HepG2 (cell line): ENCODE measurements around the gene ST6GALNAC2. TPM values are rescaled to one million over a fixed set of nuclear protein-coding genes. Genes with fewer than 3 reads are reported as not detected.

Experiments
- CAMTA2 ChIP-seq: sonication (generic); formaldehyde crosslinking; IDR thresholded peaks from 2 replicates; pipeline ENCODE4 v1.4.0; 2020; ENCODE audit warnings: mild to moderate bottlenecking, missing genetic modification reagents, borderline replicate concordance
- CREBL2 ChIP-seq: sonication (generic); formaldehyde crosslinking; IDR thresholded peaks from 2 replicates; pipeline ENCODE4 v1.8.1; 2023; ENCODE audit warnings: missing genetic modification reagents, mild to moderate bottlenecking, borderline replicate concordance
- ELK4 ChIP-seq: sonication (generic); formaldehyde crosslinking; IDR thresholded peaks from 2 replicates; pipeline ENCODE4 v1.9.0; 2021; ENCODE audit warnings: missing genetic modification reagents, borderline replicate concordance
- ETV6 ChIP-seq: sonication (generic); formaldehyde crosslinking; conservative IDR thresholded peaks from 2 replicates; pipeline ENCODE4 v1.4.0; 2020; ENCODE audit warnings: missing genetic modification reagents
- HDAC6 ChIP-seq: fragments of 200-600 bp; sonication (generic); IDR thresholded peaks from 2 replicates; pipeline ENCODE4 v1.7.0; 2017; ENCODE audit warnings: mild to moderate bottlenecking, antibody characterized with exemption, low read length, low read depth
- NPAS2 ChIP-seq: sonication (generic); formaldehyde crosslinking; IDR thresholded peaks from 2 replicates; pipeline ENCODE4 v1.8.0; 2022; ENCODE audit warnings: mild to moderate bottlenecking, missing genetic modification reagents, borderline replicate concordance
- PAWR ChIP-seq: sonication (generic); formaldehyde crosslinking; IDR thresholded peaks from 2 replicates; pipeline ENCODE4 v1.4.0; 2020; ENCODE audit warnings: missing genetic modification reagents, mild to moderate bottlenecking, borderline replicate concordance
- RERE ChIP-seq: IDR thresholded peaks from 2 replicates; pipeline ENCODE4 v1.6.1; 2016; ENCODE audit warnings: low read depth, missing genetic modification reagents, missing compliant biosample characterization
- REXO4 ChIP-seq: sonication (generic); formaldehyde crosslinking; IDR thresholded peaks from 2 replicates; pipeline ENCODE4 v1.8.0; 2022; ENCODE audit warnings: missing genetic modification reagents, mild to moderate bottlenecking, borderline replicate concordance
- RFX1 ChIP-seq: fragments of 450-650 bp; IDR thresholded peaks from 2 replicates; pipeline ENCODE4 v1.6.1; 2017
- SATB2 ChIP-seq: sonication (generic); formaldehyde crosslinking; IDR thresholded peaks from 2 replicates; pipeline ENCODE4 v1.5.0; 2020; ENCODE audit warnings: missing genetic modification reagents
- SNAPC5 ChIP-seq: sonication (generic); formaldehyde crosslinking; IDR thresholded peaks from 2 replicates; pipeline ENCODE4 v1.8.1; 2023; ENCODE audit warnings: mild to moderate bottlenecking, missing genetic modification reagents, borderline replicate concordance
- TARDBP ChIP-seq: sonication (generic); formaldehyde crosslinking; IDR thresholded peaks from 2 replicates; pipeline ENCODE4 v1.8.0; 2022; ENCODE audit warnings: mild to moderate bottlenecking, missing genetic modification reagents
- ZBTB1 ChIP-seq: sonication (generic); formaldehyde crosslinking; IDR thresholded peaks from 2 replicates; pipeline ENCODE4 v1.4.0; 2020; ENCODE audit warnings: missing genetic modification reagents, borderline replicate concordance
- ZNF121 ChIP-seq: sonication (generic); formaldehyde crosslinking; IDR thresholded peaks from 2 replicates; pipeline ENCODE4 v1.5.0; 2020; ENCODE audit warnings: mild to moderate bottlenecking, missing genetic modification reagents
- ZNF275 ChIP-seq: sonication (generic); formaldehyde crosslinking; IDR thresholded peaks from 2 replicates; pipeline ENCODE4 v1.8.0; 2022; ENCODE audit warnings: missing genetic modification reagents, mild to moderate bottlenecking, inconsistent platforms, borderline replicate concordance
- ZNF512 ChIP-seq: sonication (generic); formaldehyde crosslinking; IDR thresholded peaks from 2 replicates; pipeline ENCODE4 v1.4.0; 2020; ENCODE audit warnings: mild to moderate bottlenecking, missing genetic modification reagents
- ZNF747 ChIP-seq: sonication (generic); formaldehyde crosslinking; IDR thresholded peaks from 2 replicates; pipeline ENCODE4 v1.8.1; 2023; ENCODE audit warnings: missing genetic modification reagents, mild to moderate bottlenecking, borderline replicate concordance
- polyA plus RNA-seq, 8 experiments: library from polyadenylated mRNA; depleted of rRNA in 3 of 8; stranded (reverse) in 7 of 8; unstranded in 1 of 8; fragments of >200 nt; fragmentation: Illumina TruSeq in 4 of 8; extraction: Trizol in 4 of 8; gene quantifications; 2 replicates each; pipeline versions ENCODE4 v1.2.1 to v1.2.3, GENCODE V29; 2011 to 2016; ENCODE audit warnings: low read depth in 4 of 8, missing spikeins in 1 of 8, mixed read lengths in 1 of 8; ENCODE audit not compliant: insufficient read depth in 1 of 8
- total RNA-seq, 5 experiments: library from RNA; depleted of rRNA; stranded (reverse); fragments of >200 nt; fragmentation: Illumina TruSeq; extraction: Trizol; gene quantifications; 2 replicates each; pipeline ENCODE4 v1.2.3, GENCODE V29; 2016; ENCODE audit warnings: low read depth in 1 of 5

ST6GALNAC2 gene
- total and polyA plus RNA-seq, 2 of the 13 experiments (the other 11 are each of a cell fraction or from before 2014, with no cell fraction given) = 0.12 to 0.49 TPM

GRCh38 chr17:76524598-76525512, 60.8 kb downstream of the ST6GALNAC2 start (continued):
- TF ChIP-seq RERE (CRISPR knock-in tag) = peak; percentile 51; the same call in 1 of the 2 replicates
- no peak for TF ChIP-seq HDAC6
- no peak for TF ChIP-seq NPAS2 (CRISPR knock-in tag)
- TF ChIP-seq ZNF512 = 0 out of 2 replicates have a peak, but pooled peaks have one; percentile 39
- TF ChIP-seq CREBL2 (CRISPR knock-in tag) = no peak
- no peak for TF ChIP-seq SATB2
- TF ChIP-seq CAMTA2 (CRISPR knock-in tag) = no peak
- no peak for TF ChIP-seq RFX1
- TF ChIP-seq ZBTB1 (CRISPR knock-in tag) = no peak
- TF ChIP-seq SNAPC5 = no peak
- TF ChIP-seq ZNF747 (CRISPR knock-in tag) = 0 out of 2 replicates have a peak, but pooled peaks have one; percentile 28
- TF ChIP-seq ZNF121 (CRISPR knock-in tag) = 0 out of 2 replicates have a peak, but pooled peaks have one; percentile 16
- no peak for TF ChIP-seq ETV6 (CRISPR knock-in tag)
- TF ChIP-seq TARDBP (CRISPR knock-in tag) = no peak
- TF ChIP-seq REXO4 (CRISPR knock-in tag) = no peak
- TF ChIP-seq PAWR = no peak
- no peak for TF ChIP-seq ELK4
- TF ChIP-seq ZNF275 (CRISPR knock-in tag) = no peak
